DOHH2 (cell line): ENCODE results near the gene ACAD9.

Experiments
- H3F3A ChIP-seq: fragments of 200-600 bp; sonication (generic), shearing (Covaris generic); 2 replicates; pipeline ENCODE4 v1.6.0; 2016; ENCODE audit warnings: antibody characterized with exemption, mild to moderate bottlenecking; ENCODE audit not compliant: control insufficient read depth, insufficient read depth
- H3K27ac ChIP-seq: fragments of 200-600 bp; sonication (generic); 2 replicates; pipeline ENCODE4 v1.5.1; 2014; ENCODE audit warnings: low read depth, mild to moderate bottlenecking, low read length, moderate library complexity
- H3K27me3 ChIP-seq: fragments of 200-600 bp; sonication (generic); 2 replicates; pipeline ENCODE4 v1.6.1; 2014; ENCODE audit warnings: mild to moderate bottlenecking, low read length, mixed read lengths; ENCODE audit not compliant: control insufficient read depth
- H3K36me3 ChIP-seq: fragments of 200-600 bp; sonication (generic); 2 replicates; pipeline ENCODE4 v1.6.1; 2014; ENCODE audit warnings: mild to moderate bottlenecking, low read length, moderate library complexity, mixed read lengths; ENCODE audit not compliant: control insufficient read depth
- H3K4me1 ChIP-seq: fragments of 200-600 bp; sonication (generic); 2 replicates; pipeline ENCODE4 v1.6.1; 2014; ENCODE audit warnings: mild to moderate bottlenecking, low read length, mixed read lengths; ENCODE audit not compliant: control insufficient read depth
- H3K4me2 ChIP-seq: fragments of 200-600 bp; sonication (generic); 2 replicates; pipeline ENCODE4 v1.6.0; 2014; ENCODE audit warnings: mild to moderate bottlenecking, low read length, moderate library complexity
- H3K4me3 ChIP-seq: fragments of 200-600 bp; sonication (generic); 2 replicates; pipeline ENCODE4 v1.5.1; 2014; ENCODE audit warnings: mild to moderate bottlenecking, low read length, mixed read lengths
- H3K79me2 ChIP-seq: fragments of 200-600 bp; sonication (generic); 2 replicates; pipeline ENCODE4 v1.6.1; 2014; ENCODE audit warnings: mild to moderate bottlenecking, low read length, mixed read lengths; ENCODE audit not compliant: control insufficient read depth
- H3K9me2 ChIP-seq: fragments of 200-600 bp; sonication (generic); replicated peaks from 2 replicates; pipeline ENCODE4 v1.6.1; 2014; ENCODE audit warnings: mild to moderate bottlenecking, low read length, mixed read lengths; ENCODE audit not compliant: control insufficient read depth
- H3K9me3 ChIP-seq: fragments of 200-600 bp; sonication (generic); 2 replicates; pipeline ENCODE4 v1.6.1; 2014; ENCODE audit warnings: antibody characterized with exemption, low read length, mixed read lengths; ENCODE audit not compliant: control insufficient read depth, insufficient read depth
- H4K20me1 ChIP-seq: fragments of 200-600 bp; sonication (generic); 2 replicates; pipeline ENCODE4 v1.6.0; 2014; ENCODE audit warnings: low read depth, mild to moderate bottlenecking, antibody characterized with exemption, low read length, moderate library complexity; ENCODE audit not compliant: control insufficient read depth, insufficient read depth
- EZH2phosphoT487 ChIP-seq: fragments of 200-600 bp; sonication (generic); IDR thresholded peaks from 2 replicates; pipeline ENCODE4 v1.6.1; 2017; ENCODE audit warnings: borderline replicate concordance, mild to moderate bottlenecking, antibody characterized with exemption, low read length, moderate library complexity, mixed read lengths
- TF ChIP-seq, protein P1 (sequence below): fragments of 200-600 bp; sonication (generic); IDR thresholded peaks from one replicate; pipeline ENCODE4 v1.5.1; 2014; ENCODE audit warnings: antibody characterized with exemption, mild to moderate bottlenecking, low read depth, low read length; ENCODE audit not compliant: poor library complexity, severe bottlenecking

ACAD9 gene

DNA sequence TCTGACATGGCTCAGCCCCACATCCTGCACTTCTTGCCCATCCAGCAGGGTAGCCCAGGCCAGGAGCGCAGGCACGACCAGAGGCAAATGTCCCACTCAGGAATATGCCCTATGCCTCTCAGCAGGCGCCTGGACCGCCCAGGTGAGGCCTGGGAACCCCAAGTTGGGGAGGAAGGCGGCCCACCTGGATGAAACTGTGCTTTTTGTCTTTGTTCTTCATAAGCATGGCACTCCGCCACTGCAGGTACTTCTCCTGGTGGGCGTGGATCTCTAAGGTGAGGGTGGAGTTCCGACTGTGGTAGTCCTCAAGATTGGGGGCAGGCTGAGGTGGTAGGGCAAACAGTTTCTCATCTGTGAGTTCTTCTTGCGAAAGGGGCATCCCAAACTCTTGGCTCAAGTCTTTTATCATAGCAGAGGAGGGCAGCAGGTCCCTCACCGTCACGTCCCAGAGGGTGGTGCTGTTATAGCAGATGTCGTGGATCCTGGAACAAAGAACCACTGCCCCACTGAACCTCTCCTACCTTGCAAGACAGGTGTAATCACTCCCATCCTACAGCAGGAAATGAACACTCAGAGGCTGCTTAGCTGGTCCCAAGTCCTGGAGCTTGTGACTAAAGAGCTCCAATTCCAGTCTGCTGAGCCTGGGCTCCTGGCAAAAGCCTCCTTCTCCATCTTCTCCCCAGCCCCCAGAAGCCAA lies 53.2 kb downstream of the ACAD9 start:
- Histone ChIP-seq H3F3A (no peaks in the 10 kb centered on the region), H3K27me3 (no peaks in the 10 kb centered on the region; the same call in 1 of the 2 replicates), H4K20me1 (no peaks in the 10 kb centered on the region), H3K4me1 (no peaks in the 10 kb centered on the region), H3K36me3 (no peaks in the 10 kb centered on the region), H3K4me3 (no peak overlapping the region), H3K27ac (no peak overlapping the region), H3K79me2 (no peaks in the 10 kb centered on the region), H3K4me2 (no peak overlapping the region), H3K9me3 (no peaks in the 10 kb centered on the region), H3K9me2 (no peaks in the 10 kb centered on the region)
- TF ChIP-seq EZH2phosphoT487 = no peak
- TF ChIP-seq, protein P1, sequence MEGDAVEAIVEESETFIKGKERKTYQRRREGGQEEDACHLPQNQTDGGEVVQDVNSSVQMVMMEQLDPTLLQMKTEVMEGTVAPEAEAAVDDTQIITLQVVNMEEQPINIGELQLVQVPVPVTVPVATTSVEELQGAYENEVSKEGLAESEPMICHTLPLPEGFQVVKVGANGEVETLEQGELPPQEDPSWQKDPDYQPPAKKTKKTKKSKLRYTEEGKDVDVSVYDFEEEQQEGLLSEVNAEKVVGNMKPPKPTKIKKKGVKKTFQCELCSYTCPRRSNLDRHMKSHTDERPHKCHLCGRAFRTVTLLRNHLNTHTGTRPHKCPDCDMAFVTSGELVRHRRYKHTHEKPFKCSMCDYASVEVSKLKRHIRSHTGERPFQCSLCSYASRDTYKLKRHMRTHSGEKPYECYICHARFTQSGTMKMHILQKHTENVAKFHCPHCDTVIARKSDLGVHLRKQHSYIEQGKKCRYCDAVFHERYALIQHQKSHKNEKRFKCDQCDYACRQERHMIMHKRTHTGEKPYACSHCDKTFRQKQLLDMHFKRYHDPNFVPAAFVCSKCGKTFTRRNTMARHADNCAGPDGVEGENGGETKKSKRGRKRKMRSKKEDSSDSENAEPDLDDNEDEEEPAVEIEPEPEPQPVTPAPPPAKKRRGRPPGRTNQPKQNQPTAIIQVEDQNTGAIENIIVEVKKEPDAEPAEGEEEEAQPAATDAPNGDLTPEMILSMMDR = no peak

DNA sequence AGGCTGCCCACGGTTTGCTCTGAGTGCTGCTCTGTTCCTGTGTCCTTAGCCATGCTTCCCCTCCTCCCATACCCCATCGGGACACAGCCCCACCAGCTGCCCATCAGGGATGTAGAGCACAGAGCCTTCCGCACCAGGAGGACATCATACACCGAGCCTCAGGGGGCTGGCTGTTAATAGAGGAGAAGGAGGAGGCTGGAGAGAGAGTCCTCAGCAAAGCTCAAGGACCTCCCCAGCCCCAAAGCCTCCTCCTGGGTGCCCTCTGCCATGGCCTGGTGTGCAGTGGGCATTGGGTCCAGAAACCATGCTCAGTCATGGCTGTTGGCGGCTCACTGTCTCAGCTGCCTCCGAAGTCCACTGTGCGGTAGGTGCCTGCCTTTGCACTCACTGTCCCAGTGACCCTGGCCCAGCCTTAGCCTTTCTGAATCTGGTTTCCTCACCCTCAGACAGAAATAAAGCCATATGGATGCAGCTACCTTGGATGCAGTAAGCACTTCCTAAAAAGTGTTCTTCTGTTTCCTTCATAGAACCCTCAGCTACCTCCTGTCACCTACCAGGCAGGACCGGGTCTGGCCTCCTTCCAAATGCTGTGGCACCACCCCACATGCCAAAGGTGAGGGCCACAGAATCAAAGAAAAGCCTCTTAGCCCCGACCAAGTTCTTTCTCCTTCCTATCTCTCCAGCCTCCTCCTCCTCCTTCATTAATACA lies 53.9 kb downstream of the ACAD9 start:
- H3K9me3 ChIP-seq = no peaks in the 10 kb centered on the region
- no peaks in the 10 kb centered on the region for H3F3A ChIP-seq
- no peak overlapping the region for H3K27ac ChIP-seq
- TF ChIP-seq EZH2phosphoT487 = no peak
- TF ChIP-seq, protein P1 = no peak
- no peaks in the 10 kb centered on the region; the same call in 1 of the 2 replicates for H3K27me3 ChIP-seq
- no peaks in the 10 kb centered on the region for H3K4me1 ChIP-seq
- no peaks in the 10 kb centered on the region for H3K36me3 ChIP-seq
- no peaks in the 10 kb centered on the region for H4K20me1 ChIP-seq
- no peak overlapping the region for H3K4me3 ChIP-seq
- H3K79me2 ChIP-seq = no peaks in the 10 kb centered on the region
- H3K9me2 ChIP-seq = no peaks in the 10 kb centered on the region
- no peak overlapping the region for H3K4me2 ChIP-seq

DNA sequence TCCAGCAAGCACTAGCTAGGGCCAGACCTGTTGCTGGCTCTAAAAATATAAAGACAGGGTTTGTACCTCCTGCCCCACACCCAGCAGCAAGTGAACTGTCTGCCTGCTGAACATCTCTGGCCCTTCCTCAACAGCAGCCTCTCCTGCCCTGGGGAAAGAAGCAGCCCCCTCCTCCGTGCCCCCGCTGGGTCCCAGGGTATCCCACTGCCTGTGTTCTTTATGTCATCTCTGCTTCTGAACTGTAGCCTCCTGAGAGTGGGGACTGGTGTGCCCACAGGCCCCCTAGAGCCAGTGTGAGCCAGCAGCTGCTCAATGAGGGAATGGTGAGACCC lies 54.5 kb downstream of the ACAD9 start:
- H3K4me2 ChIP-seq = no peak overlapping the region
- no peaks in the 10 kb centered on the region for H3K36me3 ChIP-seq
- no peaks in the 10 kb centered on the region for H3K9me3 ChIP-seq
- no peaks in the 10 kb centered on the region for H4K20me1 ChIP-seq
- no peak overlapping the region for H3K27ac ChIP-seq
- H3K4me3 ChIP-seq = no peak overlapping the region
- no peaks in the 10 kb centered on the region for H3F3A ChIP-seq
- H3K27me3 ChIP-seq = no peaks in the 10 kb centered on the region; the same call in 1 of the 2 replicates
- H3K4me1 ChIP-seq = no peaks in the 10 kb centered on the region
- H3K9me2 ChIP-seq = no peaks in the 10 kb centered on the region
- H3K79me2 ChIP-seq = no peaks in the 10 kb centered on the region
- TF ChIP-seq EZH2phosphoT487 = no peak
- TF ChIP-seq, protein P1 = no peak
